K562 (cell line): ENCODE data around the gene GSTM5. TPM values are rescaled to one million over a fixed set of nuclear protein-coding genes. Genes with fewer than 3 reads are reported as not detected.

ENCODE experiments used
- FOXM1 ChIP-seq, 2 experiments: fragments of 450-650 bp in 1 of 2; sonication (generic) in 1 of 2; formaldehyde crosslinking in 1 of 2; IDR thresholded peaks; 2 replicates each; pipeline versions ENCODE4 v1.6.1 to v1.9.0; 2017 to 2022; ENCODE audit warnings: low read depth in 2 of 2, mild to moderate bottlenecking in 2 of 2, missing genetic modification reagents in 1 of 2, moderate library complexity in 1 of 2
- HMG20B ChIP-seq: fragments of 250-450 bp; sonication (Bioruptor Pico); IDR thresholded peaks from 2 replicates; pipeline ENCODE4 v1.5.0; 2021; ENCODE audit warnings: mild to moderate bottlenecking
- HSF4 ChIP-seq: fragments of 250-450 bp; sonication (Bioruptor Pico); IDR thresholded peaks from 2 replicates; pipeline ENCODE4 v2.1.2; 2022; ENCODE audit warnings: mild to moderate bottlenecking, moderate library complexity, borderline replicate concordance
- NFE2 ChIP-seq: IDR thresholded peaks from 2 replicates; pipeline ENCODE4 v1.6.1; 2014; ENCODE audit warnings: antibody characterized with exemption, low read depth
- POLR2G ChIP-seq: fragments of 200-400 bp; formaldehyde crosslinking; IDR thresholded peaks from 2 replicates; pipeline ENCODE4 v1.6.1; 2017; ENCODE audit warnings: low read depth, mild to moderate bottlenecking, antibody characterized with exemption, low read length, moderate library complexity
- SP2 ChIP-seq: IDR thresholded peaks from 2 replicates; pipeline ENCODE4 v1.6.1; 2011; ENCODE audit warnings: mild to moderate bottlenecking, low read depth, low read length, moderate library complexity; ENCODE audit not compliant: poor library complexity, severe bottlenecking; ENCODE audit errors: extremely low read depth
- ZNF12 ChIP-seq: sonication (generic); formaldehyde crosslinking; IDR thresholded peaks from 2 replicates; pipeline ENCODE4 v1.4.0; 2020; ENCODE audit warnings: mild to moderate bottlenecking, missing genetic modification reagents
- ZNF121 ChIP-seq: sonication (generic); formaldehyde crosslinking; conservative IDR thresholded peaks from 2 replicates; pipeline ENCODE4 v1.8.0; 2022; ENCODE audit warnings: missing genetic modification reagents
- ZNF592 ChIP-seq: fragments of 450-650 bp; IDR thresholded peaks from 2 replicates; pipeline ENCODE4 v1.6.1; 2017; ENCODE audit warnings: antibody characterized with exemption, mild to moderate bottlenecking
- ZNF639 ChIP-seq, 2 experiments: fragments of 200-800 bp in 1 of 2; sonication (Bioruptor generic) in 1 of 2; sonication (generic) in 1 of 2; formaldehyde crosslinking in 1 of 2; IDR thresholded peaks in 1 of 2; conservative IDR thresholded peaks in 1 of 2; 2 replicates each; pipeline versions ENCODE4 v1.5.0 to v1.6.1; 2016 to 2020; ENCODE audit warnings: missing compliant biosample characterization in 1 of 2, missing genetic modification characterization in 1 of 2, missing genetic modification reagents in 1 of 2
- ZNF655 ChIP-seq: fragments of 250-450 bp; sonication (Bioruptor Pico); IDR thresholded peaks from 2 replicates; pipeline ENCODE4 v1.5.0; 2021
- polyA plus RNA-seq, 8 experiments: library from polyadenylated mRNA; depleted of rRNA in 4 of 8; stranded (reverse) in 5 of 8; unstranded in 3 of 8; fragments of >200 nt; fragmentation: Nextera tagmentation in 2 of 8; fragmentation: Illumina TruSeq in 1 of 8; extraction: Ambion mirVana in 2 of 8; extraction: Trizol in 1 of 8; gene quantifications; 2 replicates each; pipeline versions ENCODE4 v1.2.1 to v1.2.3, GENCODE V29; 2011 to 2014; ENCODE audit warnings: inconsistent platforms in 1 of 8, missing spikeins in 1 of 8
- total RNA-seq, 7 experiments: library from RNA; depleted of rRNA in 6 of 7; stranded (reverse); fragments of >200 nt in 6 of 7; fragmentation: Illumina TruSeq in 2 of 7; extraction: Trizol in 2 of 7; gene quantifications; 2 replicates each; pipeline versions ENCODE4 v1.2.1 to v1.2.3, GENCODE V29; 2011 to 2021; ENCODE audit warnings: low replicate concordance in 1 of 7
- TF ChIP-seq, protein P1 (sequence below): sonication (generic); formaldehyde crosslinking; IDR thresholded peaks from 2 replicates; pipeline ENCODE4 v1.8.1; 2023; ENCODE audit warnings: mild to moderate bottlenecking, missing genetic modification reagents
- TF ChIP-seq, protein P2 (sequence below): IDR thresholded peaks from 2 replicates; pipeline ENCODE4 v1.6.1; 2011; ENCODE audit warnings: borderline replicate concordance, low read depth, mild to moderate bottlenecking, moderate library complexity, low read length; ENCODE audit not compliant: insufficient read depth, poor library complexity, severe bottlenecking

The GSTM5 gene
- total and polyA plus RNA-seq, 9 of the 15 experiments (the other 6 are each of a cell fraction or from before 2014, with no cell fraction given) = not detected

DNA sequence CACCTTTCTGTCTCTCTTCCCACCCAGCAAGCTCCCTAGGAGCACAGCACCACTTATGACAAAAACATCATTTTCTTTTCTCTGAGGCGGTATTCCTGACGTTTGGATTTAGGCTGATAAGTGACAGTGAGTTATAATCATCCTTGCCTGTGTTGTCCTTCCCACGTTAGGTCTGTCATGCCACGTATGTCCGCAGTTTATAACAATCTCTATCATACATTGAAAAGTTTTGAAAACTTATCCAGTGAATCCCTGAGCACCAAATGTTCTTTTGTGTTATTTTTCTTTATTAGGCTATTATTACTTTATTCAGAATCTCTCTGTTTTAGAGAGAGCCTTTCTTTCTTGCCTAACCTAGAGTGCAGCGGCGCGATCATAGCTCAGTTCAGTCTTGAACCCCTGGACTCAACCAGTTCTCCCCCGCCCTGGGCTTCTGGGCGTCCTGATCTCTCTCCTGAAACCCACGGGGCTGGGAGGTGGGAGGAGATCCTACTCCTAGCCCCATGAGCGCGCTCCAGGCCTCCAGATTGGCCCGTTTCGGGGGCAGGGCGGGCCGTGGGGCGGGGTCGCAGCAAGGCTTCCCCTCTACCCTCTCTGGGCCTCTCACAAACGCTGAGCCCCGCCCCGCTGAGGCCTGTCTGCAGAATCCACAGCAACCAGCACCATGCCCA is 44.5 kb upstream of the GSTM5 start, which contains the start of gene GSTM2 (continued):
- no peak for TF ChIP-seq ZNF592
- no peak for TF ChIP-seq ZNF655 (CRISPR knock-in tag)
- peak; percentile 25 for TF ChIP-seq SP2
- no peak for TF ChIP-seq FOXM1 (IDR thresholded peaks at IDR 0.05; ENCODE audit: low read depth)
- no peak for TF ChIP-seq FOXM1 (CRISPR knock-in tag; IDR thresholded peaks at IDR 0.05; ENCODE audit: low read depth)
- TF ChIP-seq, protein P1, sequence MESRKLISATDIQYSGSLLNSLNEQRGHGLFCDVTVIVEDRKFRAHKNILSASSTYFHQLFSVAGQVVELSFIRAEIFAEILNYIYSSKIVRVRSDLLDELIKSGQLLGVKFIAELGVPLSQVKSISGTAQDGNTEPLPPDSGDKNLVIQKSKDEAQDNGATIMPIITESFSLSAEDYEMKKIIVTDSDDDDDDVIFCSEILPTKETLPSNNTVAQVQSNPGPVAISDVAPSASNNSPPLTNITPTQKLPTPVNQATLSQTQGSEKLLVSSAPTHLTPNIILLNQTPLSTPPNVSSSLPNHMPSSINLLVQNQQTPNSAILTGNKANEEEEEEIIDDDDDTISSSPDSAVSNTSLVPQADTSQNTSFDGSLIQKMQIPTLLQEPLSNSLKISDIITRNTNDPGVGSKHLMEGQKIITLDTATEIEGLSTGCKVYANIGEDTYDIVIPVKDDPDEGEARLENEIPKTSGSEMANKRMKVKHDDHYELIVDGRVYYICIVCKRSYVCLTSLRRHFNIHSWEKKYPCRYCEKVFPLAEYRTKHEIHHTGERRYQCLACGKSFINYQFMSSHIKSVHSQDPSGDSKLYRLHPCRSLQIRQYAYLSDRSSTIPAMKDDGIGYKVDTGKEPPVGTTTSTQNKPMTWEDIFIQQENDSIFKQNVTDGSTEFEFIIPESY = no peak
- no peak for TF ChIP-seq HMG20B (CRISPR knock-in tag)
- TF ChIP-seq POLR2G = peak; percentile 46; the same call in 1 of the 2 replicates
- TF ChIP-seq ZNF639 (CRISPR knock-in tag; conservative IDR thresholded peaks at IDR 0.05 in 1 of 2, IDR thresholded peaks at IDR 0.05 in 1 of 2) = no peak
- no peak for TF ChIP-seq NFE2
- TF ChIP-seq, protein P2, sequence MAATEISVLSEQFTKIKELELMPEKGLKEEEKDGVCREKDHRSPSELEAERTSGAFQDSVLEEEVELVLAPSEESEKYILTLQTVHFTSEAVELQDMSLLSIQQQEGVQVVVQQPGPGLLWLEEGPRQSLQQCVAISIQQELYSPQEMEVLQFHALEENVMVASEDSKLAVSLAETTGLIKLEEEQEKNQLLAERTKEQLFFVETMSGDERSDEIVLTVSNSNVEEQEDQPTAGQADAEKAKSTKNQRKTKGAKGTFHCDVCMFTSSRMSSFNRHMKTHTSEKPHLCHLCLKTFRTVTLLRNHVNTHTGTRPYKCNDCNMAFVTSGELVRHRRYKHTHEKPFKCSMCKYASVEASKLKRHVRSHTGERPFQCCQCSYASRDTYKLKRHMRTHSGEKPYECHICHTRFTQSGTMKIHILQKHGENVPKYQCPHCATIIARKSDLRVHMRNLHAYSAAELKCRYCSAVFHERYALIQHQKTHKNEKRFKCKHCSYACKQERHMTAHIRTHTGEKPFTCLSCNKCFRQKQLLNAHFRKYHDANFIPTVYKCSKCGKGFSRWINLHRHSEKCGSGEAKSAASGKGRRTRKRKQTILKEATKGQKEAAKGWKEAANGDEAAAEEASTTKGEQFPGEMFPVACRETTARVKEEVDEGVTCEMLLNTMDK = no peak
- TF ChIP-seq ZNF121 (CRISPR knock-in tag) = no peak
- TF ChIP-seq ZNF12 (CRISPR knock-in tag) = no peak
- no peak for TF ChIP-seq HSF4 (CRISPR knock-in tag)
